Measurements from ENCODE around the gene MEF2A.

MEF2A gene

GRCh38 chr15:99692825-99693224 lies 127.0 kb downstream of the MEF2A start:
- no peak for TF ChIP-seq SIN3A (IDR thresholded peaks at IDR 0.05; ENCODE audit: borderline replicate concordance, insufficient read depth, low read length)
- no peak for TF ChIP-seq FOXP2 (optimal IDR thresholded peaks at IDR 0.05; ENCODE audit: borderline replicate concordance, extremely low read depth, extremely low read length, insufficient read depth)
- no peak for TF ChIP-seq REST (IDR thresholded peaks at IDR 0.05; ENCODE audit: insufficient read depth in 1 of 2, low read depth in 2 of 2, low read length in 2 of 2)
- TF ChIP-seq TAF1 (IDR thresholded peaks at IDR 0.05; ENCODE audit: borderline replicate concordance, insufficient read depth, low read length): no peak
- TF ChIP-seq POLR2AphosphoS5 (IDR thresholded peaks at IDR 0.05; ENCODE audit: low read depth, low read length): no peak

GRCh38 chr15:99696096-99696495 lies 130.3 kb downstream of the MEF2A start:
- no peak for TF ChIP-seq SIN3A (IDR thresholded peaks at IDR 0.05; ENCODE audit: borderline replicate concordance, insufficient read depth, low read length)
- TF ChIP-seq FOXP2 (optimal IDR thresholded peaks at IDR 0.05; ENCODE audit: borderline replicate concordance, extremely low read depth, extremely low read length, insufficient read depth): no peak
- TF ChIP-seq REST (IDR thresholded peaks at IDR 0.05; ENCODE audit: insufficient read depth in 1 of 2, low read depth in 2 of 2, low read length in 2 of 2): no peak

DNA sequence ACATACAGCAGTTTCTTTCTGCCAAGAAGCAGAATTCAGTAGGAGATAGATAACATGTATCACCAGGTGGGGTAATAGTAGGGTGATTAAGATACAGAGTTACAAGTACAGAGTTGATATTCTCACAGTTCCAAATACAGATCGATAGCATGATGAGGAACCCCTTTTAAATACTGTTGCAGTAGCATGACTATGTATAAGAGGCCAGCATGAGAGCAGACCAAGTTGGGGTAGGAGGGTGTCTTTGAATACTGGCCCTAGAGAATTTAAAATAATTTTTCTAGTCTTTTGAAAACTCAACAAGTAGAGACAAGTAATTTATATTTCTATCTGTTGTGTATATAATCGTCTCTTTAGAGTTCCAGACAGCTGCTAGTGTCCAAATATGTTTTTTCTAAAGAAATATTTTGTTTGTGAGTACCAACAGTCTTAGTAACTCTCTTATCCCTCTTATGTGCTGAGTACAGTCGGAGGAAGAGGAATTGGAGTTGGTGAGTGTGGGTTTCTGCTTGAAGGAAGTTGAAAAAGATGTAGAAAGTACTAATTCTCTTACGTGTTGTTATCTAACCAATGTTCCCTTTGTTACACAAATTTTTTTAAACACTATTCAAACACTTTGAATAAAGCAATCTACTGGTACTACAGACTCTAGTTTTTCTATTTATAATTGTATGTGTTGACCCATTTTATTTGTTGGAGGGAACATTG lies 137.3 kb downstream of the MEF2A start:
- no peak for TF ChIP-seq FOXP2 (optimal IDR thresholded peaks at IDR 0.05; ENCODE audit: borderline replicate concordance, extremely low read depth, extremely low read length, insufficient read depth)
- no peak for TF ChIP-seq POLR2AphosphoS5 (IDR thresholded peaks at IDR 0.05; ENCODE audit: low read depth, low read length)
- TF ChIP-seq TAF1 (IDR thresholded peaks at IDR 0.05; ENCODE audit: borderline replicate concordance, insufficient read depth, low read length): no peak
- no peak for TF ChIP-seq REST (IDR thresholded peaks at IDR 0.05; ENCODE audit: insufficient read depth in 1 of 2, low read depth in 2 of 2, low read length in 2 of 2)
- no peak for TF ChIP-seq SIN3A (IDR thresholded peaks at IDR 0.05; ENCODE audit: borderline replicate concordance, insufficient read depth, low read length)

GRCh38 chr15:99703603-99704443 lies 138.0 kb downstream of the MEF2A start:
- TF ChIP-seq REST (IDR thresholded peaks at IDR 0.05; ENCODE audit: insufficient read depth in 1 of 2, low read depth in 2 of 2, low read length in 2 of 2) (no peak), POLR2AphosphoS5 (IDR thresholded peaks at IDR 0.05; ENCODE audit: low read depth, low read length) (no peak), TAF1 (IDR thresholded peaks at IDR 0.05; ENCODE audit: borderline replicate concordance, insufficient read depth, low read length) (no peak), SIN3A (IDR thresholded peaks at IDR 0.05; ENCODE audit: borderline replicate concordance, insufficient read depth, low read length) (no peak)
